ENCODE measurements around the gene TEX26. TPM values are rescaled to one million over a fixed set of nuclear protein-coding genes. Genes with fewer than 3 reads are reported as not detected.

The TEX26 gene
- total and polyA plus RNA-seq, 3 experiments from 2014 or later, result not detected

DNA sequence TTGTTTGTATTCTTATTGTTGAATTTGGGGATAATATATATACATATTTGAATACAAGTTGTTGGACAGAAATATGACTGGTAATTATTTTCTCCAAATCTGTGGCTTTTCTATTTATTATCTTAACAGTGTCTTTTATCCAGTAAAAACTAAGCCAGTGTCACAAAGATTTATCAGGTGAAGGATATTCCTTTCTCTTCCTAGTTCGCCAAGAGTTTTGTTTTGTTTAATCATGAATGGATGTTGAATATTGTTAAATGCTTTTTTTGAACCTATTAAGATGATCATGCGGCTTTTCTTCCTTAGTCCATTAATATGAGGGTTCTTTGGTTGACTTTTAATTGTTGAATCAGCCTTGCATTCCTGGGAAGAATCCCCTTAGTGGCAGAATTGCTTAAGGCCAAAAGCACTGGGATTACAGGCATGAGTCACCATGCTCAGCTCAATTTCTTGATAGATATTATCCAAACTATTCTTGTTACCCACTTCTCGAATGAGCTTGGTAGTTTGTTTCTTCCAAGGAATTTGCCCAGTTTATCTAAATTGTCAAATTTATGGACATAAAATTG is 53.3 kb downstream of the TEX26 start:
- ChIA-PET POLR2A (no interaction called here), CTCF (no interaction called here)
- H3K36me3 ChIP-seq (ENCODE audit: insufficient read depth, low read length), result no peaks in the 10 kb centered on the region
- H3K27ac ChIP-seq (ENCODE audit: low read depth, low read length), result no peak overlapping the region
- no peaks in the 10 kb centered on the region for H3K9me3 ChIP-seq (ENCODE audit: low read length)
- no peak overlapping the region for H3K4me3 ChIP-seq (ENCODE audit: low read length)
- H3K27ac Mint-ChIP-seq, result no peak overlapping the region
- no peaks in the 10 kb centered on the region for H3K4me1 ChIP-seq (ENCODE audit: insufficient read depth, low read length)
- no peaks in the 10 kb centered on the region for H3K4me1 Mint-ChIP-seq
- H3K27me3 ChIP-seq (ENCODE audit: insufficient read depth, low read length, poor library complexity, severe bottlenecking), result no peaks in the 10 kb centered on the region
- no peak for DNase-seq
- H3K27me3 Mint-ChIP-seq, result peaks cover 5 to 20% of the 10 kb centered on the region in 2 donors
- no peaks in the 10 kb centered on the region for H3K36me3 Mint-ChIP-seq
- H3K9me3 Mint-ChIP-seq, result peaks cover 0 to 4% (median 0%) of the 10 kb centered on the region in 5 donors
- no peak overlapping the region for H3K4me3 Mint-ChIP-seq

- POLR2A ChIA-PET, result no interaction called here
- Histone ChIP-seq H3K36me3 (ENCODE audit: insufficient read depth, low read length) (no peaks in the 10 kb centered on the region), H3K27ac (ENCODE audit: low read depth, low read length) (no peak overlapping the region), H3K27me3 (ENCODE audit: insufficient read depth, low read length, poor library complexity, severe bottlenecking) (no peaks in the 10 kb centered on the region), H3K9me3 (ENCODE audit: low read length) (no peaks in the 10 kb centered on the region), H3K4me3 (ENCODE audit: low read length) (no peak overlapping the region), H3K4me1 (ENCODE audit: insufficient read depth, low read length) (no peaks in the 10 kb centered on the region)
- H3K36me3 Mint-ChIP-seq, result peaks cover 0 to 3% (median 1%) of the 10 kb centered on the region in 3 donors
- H3K27me3 Mint-ChIP-seq, result peaks cover 7 to 43% of the 10 kb centered on the region in 2 donors
- no peak overlapping the region for H3K27ac Mint-ChIP-seq
- H3K9me3 Mint-ChIP-seq, result peaks cover 0 to 7% (median 0%) of the 10 kb centered on the region in 5 donors
- no peak overlapping the region for H3K4me3 Mint-ChIP-seq
- no peak for DNase-seq
- H3K4me1 Mint-ChIP-seq, result no peaks in the 10 kb centered on the region
- CTCF ChIA-PET, result no interaction called here
Measured at GRCh38 chr13:30991184-30991583, 58.7 kb downstream of the TEX26 start.

DNA sequence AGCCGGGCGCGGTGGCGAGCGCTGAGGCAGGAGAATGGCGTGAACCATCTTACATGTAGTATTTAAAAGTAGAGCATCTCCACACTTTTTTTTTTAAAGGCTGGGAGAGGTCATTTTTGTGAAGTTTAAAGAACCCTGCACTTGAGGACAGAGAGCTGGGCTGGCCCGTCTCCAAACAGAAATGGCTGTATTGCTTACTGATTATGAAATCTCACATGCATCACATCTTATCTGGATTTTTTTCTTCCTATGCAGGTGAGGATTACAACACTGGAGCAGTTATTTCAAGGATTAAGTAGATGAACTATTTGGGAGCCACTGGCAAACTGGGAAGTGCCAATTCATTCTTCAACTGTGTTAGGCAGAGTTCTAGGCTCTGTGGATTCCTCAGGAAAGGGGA is 59.5 kb downstream of the TEX26 start:
- no peaks in the 10 kb centered on the region for H3K9me3 ChIP-seq (ENCODE audit: low read length)
- H3K4me3 ChIP-seq (ENCODE audit: low read length), result no peak overlapping the region
- peaks cover 0 to 7% (median 0%) of the 10 kb centered on the region in 5 donors for H3K9me3 Mint-ChIP-seq
- no peaks in the 10 kb centered on the region for H3K4me1 Mint-ChIP-seq
- CTCF ChIA-PET, result no interaction called here
- POLR2A ChIA-PET, result no interaction called here
- H3K36me3 Mint-ChIP-seq, result peaks cover 0 to 3% (median 1%) of the 10 kb centered on the region in 3 donors
- H3K27me3 ChIP-seq (ENCODE audit: insufficient read depth, low read length, poor library complexity, severe bottlenecking), result no peaks in the 10 kb centered on the region
- peaks cover 7 to 43% of the 10 kb centered on the region in 2 donors for H3K27me3 Mint-ChIP-seq
- H3K27ac Mint-ChIP-seq, result no peak overlapping the region
- H3K27ac ChIP-seq (ENCODE audit: low read depth, low read length), result no peak overlapping the region
- H3K4me3 Mint-ChIP-seq, result no peak overlapping the region
- no peaks in the 10 kb centered on the region for H3K36me3 ChIP-seq (ENCODE audit: insufficient read depth, low read length)
- no peaks in the 10 kb centered on the region for H3K4me1 ChIP-seq (ENCODE audit: insufficient read depth, low read length)
- DNase-seq, result no peak

GRCh38 chr13:30995331-30995730 is 62.9 kb downstream of the TEX26 start:
- Histone ChIP-seq H3K27me3 (ENCODE audit: insufficient read depth, low read length, poor library complexity, severe bottlenecking) (no peaks in the 10 kb centered on the region), H3K4me3 (ENCODE audit: low read length) (no peak overlapping the region), H3K36me3 (ENCODE audit: insufficient read depth, low read length) (no peaks in the 10 kb centered on the region), H3K9me3 (ENCODE audit: low read length) (no peaks in the 10 kb centered on the region), H3K27ac (ENCODE audit: low read depth, low read length) (no peak overlapping the region), H3K4me1 (ENCODE audit: insufficient read depth, low read length) (no peaks in the 10 kb centered on the region)
- CTCF ChIA-PET, result no interaction called here
- Mint-ChIP-seq H3K27me3 (peaks cover 12 to 36% of the 10 kb centered on the region in 2 donors), H3K36me3 (peaks cover 0 to 3% (median 1%) of the 10 kb centered on the region in 3 donors), H3K27ac (no peak overlapping the region), H3K4me3 (no peak overlapping the region), H3K4me1 (no peaks in the 10 kb centered on the region), H3K9me3 (peaks cover 0 to 2% (median 0%) of the 10 kb centered on the region in 5 donors)
- POLR2A ChIA-PET, result no interaction called here
- no peak for DNase-seq

DNA sequence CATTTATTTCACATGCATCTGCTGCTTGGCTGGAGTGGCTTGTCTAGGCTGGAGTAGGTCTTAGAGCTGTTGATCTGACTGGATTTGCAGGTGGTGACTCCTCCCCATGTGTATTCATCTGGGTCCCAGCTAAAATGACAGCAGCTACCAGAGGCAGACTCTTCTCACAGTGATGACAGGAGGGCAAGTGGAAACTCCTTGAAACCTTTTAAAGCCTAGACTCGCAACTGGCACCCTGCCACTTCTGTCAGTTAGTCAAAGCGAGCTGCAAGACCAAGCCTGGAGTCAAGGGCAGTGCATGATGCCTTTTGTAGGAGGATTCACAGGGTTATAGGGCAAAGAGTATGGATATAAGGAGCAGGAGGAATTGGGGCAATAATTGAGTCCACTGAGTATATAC is 65.2 kb downstream of the TEX26 start:
- Histone ChIP-seq H3K27ac (ENCODE audit: low read depth, low read length) (no peak overlapping the region), H3K4me1 (ENCODE audit: insufficient read depth, low read length) (no peaks in the 10 kb centered on the region), H3K9me3 (ENCODE audit: low read length) (no peaks in the 10 kb centered on the region), H3K36me3 (ENCODE audit: insufficient read depth, low read length) (no peaks in the 10 kb centered on the region), H3K27me3 (ENCODE audit: insufficient read depth, low read length, poor library complexity, severe bottlenecking) (no peaks in the 10 kb centered on the region), H3K4me3 (ENCODE audit: low read length) (no peak overlapping the region)
- CTCF ChIA-PET, result no interaction called here
- Mint-ChIP-seq H3K4me3 (no peak overlapping the region), H3K36me3 (peaks cover 0 to 1% (median 0%) of the 10 kb centered on the region in 3 donors), H3K4me1 (no peaks in the 10 kb centered on the region), H3K9me3 (peaks cover 0 to 1% (median 0%) of the 10 kb centered on the region in 5 donors), H3K27me3 (peaks cover 19 to 30% of the 10 kb centered on the region in 2 donors), H3K27ac (no peak overlapping the region)
- no peak for DNase-seq
- POLR2A ChIA-PET, result no interaction called here

DNA sequence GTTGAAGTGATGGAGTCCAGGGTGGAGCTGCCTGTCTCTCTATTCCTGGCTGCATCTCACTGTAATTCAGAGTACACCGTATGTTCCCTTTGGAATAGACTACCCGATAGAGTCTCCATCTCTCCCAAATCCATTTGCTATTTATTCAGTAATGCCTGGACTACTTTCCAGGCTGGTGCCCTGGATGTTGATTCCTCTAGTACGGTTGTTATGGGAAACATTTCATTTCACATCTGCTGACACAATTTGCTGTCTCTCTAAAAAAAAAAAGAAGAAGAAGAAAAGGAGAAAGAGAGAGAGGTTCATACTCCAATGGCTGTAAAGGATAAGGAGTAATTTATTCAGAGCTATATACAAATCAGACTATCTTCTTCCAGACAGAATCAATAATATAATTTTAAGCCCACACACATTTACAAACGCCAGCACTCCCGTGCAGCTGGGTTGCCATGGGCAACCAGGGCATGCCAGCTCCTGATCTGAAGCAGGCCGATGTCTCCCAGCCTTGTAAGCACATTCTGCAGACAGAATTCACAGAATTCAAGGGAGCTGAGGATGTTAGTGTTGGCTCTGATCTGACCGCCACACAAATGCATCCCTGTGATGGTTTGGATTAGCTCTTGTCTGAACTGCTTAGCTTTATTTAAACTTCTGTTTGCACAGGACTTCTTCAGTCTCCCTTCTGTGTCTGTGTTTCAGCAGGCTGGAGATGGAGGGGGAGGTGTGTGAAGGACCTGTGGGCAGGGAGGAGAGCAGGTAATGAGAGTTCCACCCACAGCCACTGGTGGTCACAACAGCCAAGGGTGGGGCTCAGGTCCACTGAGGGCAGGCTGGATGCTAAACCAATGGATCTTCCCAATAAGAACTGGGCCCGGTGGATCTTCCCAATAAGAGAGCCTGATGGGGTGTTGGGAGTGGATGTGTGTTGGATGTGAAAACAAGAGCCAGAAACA is 66.0 kb downstream of the TEX26 start:
- Histone ChIP-seq H3K9me3 (ENCODE audit: low read length) (no peaks in the 10 kb centered on the region), H3K27ac (ENCODE audit: low read depth, low read length) (no peak overlapping the region), H3K27me3 (ENCODE audit: insufficient read depth, low read length, poor library complexity, severe bottlenecking) (no peaks in the 10 kb centered on the region), H3K4me3 (ENCODE audit: low read length) (no peak overlapping the region), H3K4me1 (ENCODE audit: insufficient read depth, low read length) (no peaks in the 10 kb centered on the region), H3K36me3 (ENCODE audit: insufficient read depth, low read length) (no peaks in the 10 kb centered on the region)
- POLR2A ChIA-PET, result no interaction called here
- CTCF ChIA-PET, result no interaction called here
- Mint-ChIP-seq H3K27ac (no peak overlapping the region), H3K9me3 (no peaks in the 10 kb centered on the region), H3K36me3 (no peaks in the 10 kb centered on the region), H3K27me3 (peaks cover 15 to 26% of the 10 kb centered on the region in 2 donors), H3K4me3 (no peak overlapping the region), H3K4me1 (no peaks in the 10 kb centered on the region)
- DNase-seq, result no peak

DNA sequence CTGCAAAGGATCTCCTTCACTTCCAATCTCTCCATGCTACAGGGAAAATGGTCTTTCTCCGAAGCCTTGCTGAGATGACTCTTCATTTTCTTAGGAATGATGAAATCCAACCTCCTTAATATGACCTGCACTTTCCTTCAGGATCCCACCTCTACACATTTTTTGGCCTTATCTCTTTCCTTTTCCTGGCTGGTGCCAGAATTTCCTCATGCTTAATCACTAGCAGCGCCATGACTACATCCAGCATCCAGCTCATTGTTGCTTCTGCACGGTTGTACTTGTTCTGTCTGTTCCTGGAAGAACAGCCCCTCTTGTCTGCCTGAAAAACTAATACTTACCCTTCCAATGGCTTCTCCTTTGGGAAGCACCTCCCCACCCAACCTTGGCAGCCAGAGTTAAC is 68.4 kb downstream of the TEX26 start:
- no peaks in the 10 kb centered on the region for H3K4me1 Mint-ChIP-seq
- no peaks in the 10 kb centered on the region for H3K36me3 ChIP-seq (ENCODE audit: insufficient read depth, low read length)
- ChIA-PET POLR2A (no interaction called here), CTCF (no interaction called here)
- H3K27me3 ChIP-seq (ENCODE audit: insufficient read depth, low read length, poor library complexity, severe bottlenecking), result no peaks in the 10 kb centered on the region
- no peak overlapping the region for H3K4me3 ChIP-seq (ENCODE audit: low read length)
- H3K9me3 Mint-ChIP-seq, result no peaks in the 10 kb centered on the region
- no peaks in the 10 kb centered on the region for H3K9me3 ChIP-seq (ENCODE audit: low read length)
- no peak for DNase-seq
- H3K4me1 ChIP-seq (ENCODE audit: insufficient read depth, low read length), result no peaks in the 10 kb centered on the region
- no peak overlapping the region for H3K27ac Mint-ChIP-seq
- no peaks in the 10 kb centered on the region for H3K36me3 Mint-ChIP-seq
- H3K27me3 Mint-ChIP-seq, result peaks cover 15 to 27% of the 10 kb centered on the region in 2 donors
- H3K27ac ChIP-seq (ENCODE audit: low read depth, low read length), result no peak overlapping the region
- no peak overlapping the region for H3K4me3 Mint-ChIP-seq

DNA sequence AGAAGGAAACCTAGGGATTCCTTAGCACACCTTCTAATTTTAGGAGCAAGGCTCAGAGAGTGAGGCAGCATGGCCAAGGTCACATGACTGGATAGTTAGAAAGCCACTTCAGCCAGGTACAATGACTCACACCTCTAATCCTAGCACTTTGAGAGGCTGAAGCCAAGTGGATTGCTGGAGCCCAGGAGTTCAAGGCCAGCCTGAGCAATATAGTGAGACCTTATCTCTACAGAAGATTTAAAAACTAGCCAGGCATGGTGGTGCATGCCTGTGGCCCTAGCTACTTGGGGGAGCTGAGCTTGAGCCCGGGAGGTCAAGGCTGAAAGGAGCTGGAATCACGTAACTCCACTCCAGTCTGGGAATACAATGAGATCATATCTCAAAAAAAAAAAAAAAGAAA is 69.2 kb downstream of the TEX26 start:
- Histone ChIP-seq H3K4me1 (ENCODE audit: insufficient read depth, low read length) (no peaks in the 10 kb centered on the region), H3K27me3 (ENCODE audit: insufficient read depth, low read length, poor library complexity, severe bottlenecking) (no peaks in the 10 kb centered on the region), H3K27ac (ENCODE audit: low read depth, low read length) (no peak overlapping the region), H3K9me3 (ENCODE audit: low read length) (no peaks in the 10 kb centered on the region), H3K36me3 (ENCODE audit: insufficient read depth, low read length) (no peaks in the 10 kb centered on the region), H3K4me3 (ENCODE audit: low read length) (no peak overlapping the region)
- Mint-ChIP-seq H3K27ac (no peak overlapping the region), H3K36me3 (no peaks in the 10 kb centered on the region), H3K9me3 (no peaks in the 10 kb centered on the region), H3K4me1 (no peaks in the 10 kb centered on the region), H3K4me3 (no peak overlapping the region), H3K27me3 (peaks cover 15 to 31% of the 10 kb centered on the region in 2 donors)
- no peak for DNase-seq
- POLR2A ChIA-PET, result no interaction called here
- CTCF ChIA-PET, result no interaction called here
